GM23338 (cell line): ENCODE results near the gene RADIL. TPM values are rescaled to one million over a fixed set of nuclear protein-coding genes. Genes with fewer than 3 reads are reported as not detected.
"Not testable (repeated sequence)": the region's sequence is repeated elsewhere in the genome, so short reads cannot be mapped to it uniquely, and the experiment has no call there.

ENCODE experiments used
- ATAC-seq: fragments of 200-7000 bp; cut with Tn5 transposase; 3 replicates; pipeline ENCODE4 v1.9.1; 2020
- DNase-seq: peaks from one replicate; pipeline ENCODE4 v3.0.0-alpha.2; 2015; ENCODE audit warnings: low spot score
- H2AFZ ChIP-seq: fragments of 200-600 bp; sonication (generic); 2 replicates; pipeline ENCODE4 v1.8.0; 2016; ENCODE audit warnings: antibody characterized with exemption, mild to moderate bottlenecking, moderate library complexity
- H3F3A ChIP-seq: fragments of 200-600 bp; sonication (generic); replicated peaks from 2 replicates; pipeline ENCODE4 v1.8.0; 2017; ENCODE audit warnings: antibody characterized with exemption, mixed run types, low read depth
- H3K27ac ChIP-seq: fragments of 200-600 bp; sonication (generic); 2 replicates; pipeline ENCODE4 v1.6.1; 2016; ENCODE audit warnings: low read depth
- H3K27me3 ChIP-seq: fragments of 200-600 bp; sonication (generic); 2 replicates; pipeline ENCODE4 v1.8.0; 2016; ENCODE audit warnings: mild to moderate bottlenecking, mixed run types, moderate library complexity; ENCODE audit not compliant: insufficient read depth
- H3K36me3 ChIP-seq: fragments of 200-600 bp; sonication (generic); 2 replicates; pipeline ENCODE4 v1.8.0; 2016; ENCODE audit warnings: mild to moderate bottlenecking; ENCODE audit not compliant: insufficient read depth
- H3K4me1 ChIP-seq: fragments of 200-600 bp; sonication (generic); 2 replicates; pipeline ENCODE4 v1.8.0; 2016; ENCODE audit warnings: mild to moderate bottlenecking, moderate library complexity; ENCODE audit not compliant: insufficient read depth
- H3K4me2 ChIP-seq: fragments of 200-600 bp; sonication (generic); 2 replicates; pipeline ENCODE4 v1.7.1; 2017; ENCODE audit warnings: mixed run types
- H3K4me3 ChIP-seq: fragments of 200-600 bp; sonication (generic); 2 replicates; pipeline ENCODE4 v1.6.1; 2016; ENCODE audit warnings: mixed run types
- H3K79me2 ChIP-seq: fragments of 200-600 bp; sonication (generic); replicated peaks from 2 replicates; pipeline ENCODE4 v1.8.0; 2017; ENCODE audit warnings: mild to moderate bottlenecking; ENCODE audit not compliant: insufficient read depth
- H3K9me2 ChIP-seq: fragments of 200-600 bp; sonication (generic); 2 replicates; pipeline ENCODE4 v1.8.0; 2017; ENCODE audit not compliant: insufficient read depth
- H4K20me1 ChIP-seq: fragments of 200-600 bp; sonication (generic); replicated peaks from 2 replicates; pipeline ENCODE4 v1.8.0; 2017; ENCODE audit warnings: mild to moderate bottlenecking; ENCODE audit not compliant: insufficient read depth
- H3K27ac Mint-ChIP-seq: 2 replicates; pipeline ENCODE4 v1.8.0; 2020; ENCODE audit warnings: inconsistent platforms, mild to moderate bottlenecking, moderate library complexity, mixed read lengths
- H3K27me3 Mint-ChIP-seq: 3 replicates; pipeline ENCODE4 v1.8.0; 2022; ENCODE audit warnings: low read depth, mild to moderate bottlenecking, moderate library complexity, mixed read lengths, inconsistent platforms; ENCODE audit not compliant: insufficient read depth, poor library complexity
- H3K36me3 Mint-ChIP-seq: 3 replicates; pipeline ENCODE4 v1.8.0; 2021; ENCODE audit warnings: low read depth, mild to moderate bottlenecking, inconsistent platforms, moderate library complexity, mixed read lengths
- H3K4me1 Mint-ChIP-seq: 3 replicates; pipeline ENCODE4 v1.8.0; 2020; ENCODE audit warnings: mild to moderate bottlenecking, inconsistent platforms, mixed read lengths
- H3K4me3 Mint-ChIP-seq: 3 replicates; pipeline ENCODE4 v1.8.0; 2021; ENCODE audit warnings: moderate library complexity, mild to moderate bottlenecking, inconsistent platforms, mixed read lengths
- H3K9me3 Mint-ChIP-seq: 3 replicates; pipeline ENCODE4 v1.8.0; 2020; ENCODE audit warnings: moderate library complexity, mild to moderate bottlenecking, inconsistent platforms, mixed read lengths
- CREB1 ChIP-seq: fragments of 250-450 bp; sonication (Bioruptor Pico); IDR thresholded peaks from 2 replicates; pipeline ENCODE4 v1.5.0; 2020; ENCODE audit warnings: low read depth, mild to moderate bottlenecking, moderate library complexity
- ETS1 ChIP-seq: IDR thresholded peaks from 2 replicates; pipeline ENCODE4 v1.6.1; 2016; ENCODE audit warnings: antibody characterized with exemption
- EZH2 ChIP-seq: fragments of 200-600 bp; sonication (generic); IDR thresholded peaks from one replicate; pipeline ENCODE4 v1.8.0; 2017; ENCODE audit warnings: antibody characterized with exemption, mild to moderate bottlenecking, low read depth; ENCODE audit not compliant: unreplicated experiment
- EZH2phosphoT487 ChIP-seq: fragments of 200-600 bp; sonication (generic); IDR thresholded peaks from one replicate; pipeline ENCODE4 v1.8.1; 2018; ENCODE audit warnings: antibody characterized with exemption; ENCODE audit not compliant: unreplicated experiment
- NANOG ChIP-seq: IDR thresholded peaks from 2 replicates; pipeline ENCODE4 v1.6.1; 2016; ENCODE audit warnings: antibody characterized with exemption, borderline replicate concordance
- POLR2AphosphoS5 ChIP-seq: IDR thresholded peaks from 2 replicates; pipeline ENCODE4 v1.6.1; 2016; ENCODE audit warnings: antibody characterized with exemption, low read depth
- STAT1 ChIP-seq: IDR thresholded peaks from one replicate; pipeline ENCODE4 v1.6.1; 2016; ENCODE audit warnings: antibody characterized with exemption; ENCODE audit not compliant: unreplicated experiment
- ZNF114 ChIP-seq: fragments of 250-450 bp; sonication (Bioruptor Pico); IDR thresholded peaks from 2 replicates; pipeline ENCODE4 v1.5.0; 2020; ENCODE audit warnings: mild to moderate bottlenecking, moderate library complexity
- ZNF331 ChIP-seq: fragments of 250-450 bp; sonication (Bioruptor Pico); IDR thresholded peaks from 2 replicates; pipeline ENCODE4 v1.5.0; 2020; ENCODE audit warnings: low read depth, mild to moderate bottlenecking, moderate library complexity
- ZNF462 ChIP-seq: fragments of 250-450 bp; sonication (Bioruptor Pico); IDR thresholded peaks from 2 replicates; pipeline ENCODE4 v1.5.0; 2020; ENCODE audit warnings: mild to moderate bottlenecking, moderate library complexity
- polyA plus RNA-seq: library from polyadenylated mRNA; unstranded; fragments of >200 nt; fragmentation: Nextera tagmentation; extraction: Ambion mirVana; gene quantifications from 2 replicates; pipeline ENCODE4 v1.2.1, GENCODE V29; 2016
- total RNA-seq: library from RNA; depleted of rRNA; stranded (reverse); fragments of >200 nt; shearing (Covaris generic); gene quantifications from 2 replicates; pipeline ENCODE4 v1.2.3, GENCODE V29; 2014
- TF ChIP-seq, protein P1 (sequence below), 2 experiments: fragments of 200-600 bp in 1 of 2; sonication (generic) in 1 of 2; conservative IDR thresholded peaks; 2 replicates each; pipeline versions ENCODE4 v1.5.1 to v1.6.1; 2016 to 2017; ENCODE audit warnings: antibody characterized with exemption in 2 of 2, low read depth in 2 of 2, mild to moderate bottlenecking in 2 of 2, moderate library complexity in 1 of 2

RADIL gene
- total and polyA plus RNA-seq, 2 experiments from 2014 or later: 4.3 to 9.8 TPM

GRCh38 chr7:4803397-4804241 is 79.9 kb downstream of the RADIL start:
- peaks cover 8% of the 10 kb centered on the region for H3K27me3 Mint-ChIP-seq
- H3K36me3 Mint-ChIP-seq: no peaks in the 10 kb centered on the region; the same call in 2 of the 3 replicates
- no peak for TF ChIP-seq ZNF331 (CRISPR knock-in tag)
- TF ChIP-seq EZH2phosphoT487: no peak
- TF ChIP-seq CREB1 (CRISPR knock-in tag): no peak
- no peak for TF ChIP-seq EZH2
- TF ChIP-seq ZNF114: no peak
- no peak for TF ChIP-seq POLR2AphosphoS5
- TF ChIP-seq NANOG: no peak
- no peak for TF ChIP-seq ETS1
- no peak for TF ChIP-seq STAT1
- no peak for TF ChIP-seq ZNF462 (CRISPR knock-in tag)
- TF ChIP-seq, protein P1, sequence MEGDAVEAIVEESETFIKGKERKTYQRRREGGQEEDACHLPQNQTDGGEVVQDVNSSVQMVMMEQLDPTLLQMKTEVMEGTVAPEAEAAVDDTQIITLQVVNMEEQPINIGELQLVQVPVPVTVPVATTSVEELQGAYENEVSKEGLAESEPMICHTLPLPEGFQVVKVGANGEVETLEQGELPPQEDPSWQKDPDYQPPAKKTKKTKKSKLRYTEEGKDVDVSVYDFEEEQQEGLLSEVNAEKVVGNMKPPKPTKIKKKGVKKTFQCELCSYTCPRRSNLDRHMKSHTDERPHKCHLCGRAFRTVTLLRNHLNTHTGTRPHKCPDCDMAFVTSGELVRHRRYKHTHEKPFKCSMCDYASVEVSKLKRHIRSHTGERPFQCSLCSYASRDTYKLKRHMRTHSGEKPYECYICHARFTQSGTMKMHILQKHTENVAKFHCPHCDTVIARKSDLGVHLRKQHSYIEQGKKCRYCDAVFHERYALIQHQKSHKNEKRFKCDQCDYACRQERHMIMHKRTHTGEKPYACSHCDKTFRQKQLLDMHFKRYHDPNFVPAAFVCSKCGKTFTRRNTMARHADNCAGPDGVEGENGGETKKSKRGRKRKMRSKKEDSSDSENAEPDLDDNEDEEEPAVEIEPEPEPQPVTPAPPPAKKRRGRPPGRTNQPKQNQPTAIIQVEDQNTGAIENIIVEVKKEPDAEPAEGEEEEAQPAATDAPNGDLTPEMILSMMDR (conservative IDR thresholded peaks at IDR 0.05; ENCODE audit: low read depth in 2 of 2): no peak
- Histone ChIP-seq H4K20me1 (no peaks in the 10 kb centered on the region), H3K4me1 (peaks cover 3% of the 10 kb centered on the region; the same call in 1 of the 2 replicates), H3F3A (no peaks in the 10 kb centered on the region), H3K27ac (no peak overlapping the region; the same call in 1 of the 2 replicates), H3K9me2 (no peaks in the 10 kb centered on the region), H3K4me2 (no peak overlapping the region), H2AFZ (no peak overlapping the region), H3K36me3 (no peaks in the 10 kb centered on the region), H3K4me3 (no peak overlapping the region), H3K27me3 (no peaks in the 10 kb centered on the region), H3K79me2 (no peaks in the 10 kb centered on the region)
- H3K4me3 Mint-ChIP-seq: no peak overlapping the region
- peak; percentile 69 for DNase-seq
- no peaks in the 10 kb centered on the region for H3K9me3 Mint-ChIP-seq
- peaks cover 5% of the 10 kb centered on the region for H3K4me1 Mint-ChIP-seq
- H3K27ac Mint-ChIP-seq: no peak overlapping the region
- ATAC-seq: peak; percentile 82

DNA sequence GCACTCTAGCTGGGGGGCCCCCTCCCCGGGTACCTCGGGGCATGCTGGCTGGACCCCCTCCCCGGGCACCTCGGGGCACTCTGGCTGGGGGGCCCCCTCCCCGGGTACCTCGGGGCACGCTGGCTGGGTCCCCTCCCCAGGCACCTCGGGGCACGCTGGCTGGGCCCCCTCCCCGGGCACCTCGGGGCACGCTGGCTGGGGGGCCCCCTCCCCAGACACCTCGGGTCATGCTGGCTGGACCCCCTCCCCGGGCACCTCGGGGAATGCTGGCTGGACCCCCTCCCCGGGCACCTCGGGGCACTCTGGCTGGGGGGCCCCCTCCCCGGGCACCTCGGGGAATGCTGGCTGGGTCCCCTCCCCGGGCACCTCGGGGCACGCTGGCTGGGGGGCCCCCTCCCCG is 80.9 kb downstream of the RADIL start:
- not testable (repeated sequence) for H4K20me1 ChIP-seq, H3K4me3 ChIP-seq, H3K27me3 ChIP-seq, DNase-seq, H3K27ac ChIP-seq, H3K79me2 ChIP-seq, H3K9me3 Mint-ChIP-seq, H2AFZ ChIP-seq, H3K36me3 ChIP-seq, ATAC-seq, H3F3A ChIP-seq, H3K4me3 Mint-ChIP-seq, H3K27me3 Mint-ChIP-seq, H3K4me1 ChIP-seq, H3K4me2 ChIP-seq, H3K9me2 ChIP-seq, H3K27ac Mint-ChIP-seq, H3K4me1 Mint-ChIP-seq, H3K36me3 Mint-ChIP-seq
